Measurements from ENCODE around the gene ANKFN1. TPM values are rescaled to one million over a fixed set of nuclear protein-coding genes. Genes with fewer than 3 reads are reported as not detected.

Gene ANKFN1
- total and polyA plus RNA-seq, 2 of the 13 experiments (the other 11 are each of a cell fraction or from before 2014, with no cell fraction given), result not detected

GRCh38 chr17:56436142-56436541, 282.9 kb downstream of the ANKFN1 start:
- CTCF ChIA-PET (ENCODE audit: low intra/inter-chr PET ratio, low total read pairs), result no interaction called here
- POLR2A ChIA-PET, result no interaction called here
- no peak for DNase-seq (ENCODE audit: low spot score)

GRCh38 chr17:56440419-56440818, 287.1 kb downstream of the ANKFN1 start:
- H3K36me3 ChIP-seq (replicated peaks in 1 of 2; ENCODE audit: control insufficient read depth in 1 of 2, insufficient read depth in 2 of 2, low read length in 2 of 2), result no peaks in the 10 kb centered on the region
- DNase-seq (ENCODE audit: low spot score), result no peak
- FAIRE-seq, result no peak
- no peaks in the 10 kb centered on the region for H3K27me3 ChIP-seq (ENCODE audit: control insufficient read depth in 1 of 2, insufficient read depth in 2 of 2, low read length in 2 of 2)
- H2AFZ ChIP-seq (ENCODE audit: low read length), result no peak overlapping the region
- ChIA-PET CTCF (ENCODE audit: low intra/inter-chr PET ratio, low total read pairs) (no interaction called here), POLR2A (no interaction called here)
- H4K20me1 ChIP-seq (ENCODE audit: insufficient read depth, low read length), result no peaks in the 10 kb centered on the region
- H3K9me3 ChIP-seq (ENCODE audit: low read length), result no peaks in the 10 kb centered on the region
- H3K27ac ChIP-seq (ENCODE audit: extremely low read length, insufficient read depth, low read length), result no peak overlapping the region
- intact Hi-C loops (cut with micrococcal nuclease; ENCODE audit: unreplicated experiment), result no loop called here
- in situ Hi-C loops (cut with HindIII; ENCODE audit: extremely low pct_ligation_motif_present, low pct_unique_long_range_greater_than_20kb), result no loop called here
- no peak overlapping the region for H3K9ac ChIP-seq (ENCODE audit: insufficient read depth, low read depth, low read length)
- BruUV-seq (replicated peaks), result no TSS peak
- H3K4me3 ChIP-seq (replicated peaks in 1 of 3; ENCODE audit: insufficient read depth in 1 of 3, low read depth in 2 of 3, low read length in 3 of 3), result no peak overlapping the region
- no peaks in the 10 kb centered on the region for H3K79me2 ChIP-seq (ENCODE audit: insufficient read depth, low read length)
- no peaks in the 10 kb centered on the region for H3K4me1 ChIP-seq (ENCODE audit: insufficient read depth, low read length)
- H3K4me2 ChIP-seq (ENCODE audit: low read depth, low read length), result no peak overlapping the region
- no peak for ATAC-seq
- 2% methylated on average over 2 of the region's 2 CpGs for WGBS (ENCODE audit: low lambda C conversion rate)
- TF ChIP-seq HDAC6 (IDR thresholded peaks at IDR 0.05; ENCODE audit: low read depth, low read length) (no peak), TMF1 (CRISPR knock-in tag; IDR thresholded peaks at IDR 0.05; ENCODE audit: low read depth) (no peak), NFE2 (CRISPR knock-in tag; IDR thresholded peaks at IDR 0.05) (no peak), HINFP (CRISPR knock-in tag; IDR thresholded peaks at IDR 0.05; ENCODE audit: low read depth) (no peak), U2AF2 (IDR thresholded peaks at IDR 0.05; ENCODE audit: low read depth, low read length) (no peak), CREBL2 (CRISPR knock-in tag; IDR thresholded peaks at IDR 0.05; ENCODE audit: borderline replicate concordance) (no peak), MIER3 (CRISPR knock-in tag; IDR thresholded peaks at IDR 0.05; ENCODE audit: borderline replicate concordance) (no peak), TERF1 (CRISPR knock-in tag; IDR thresholded peaks at IDR 0.05) (no peak), CHD2 (IDR thresholded peaks at IDR 0.05; ENCODE audit: low read depth, low read length) (no peak), SIX1 (CRISPR knock-in tag; IDR thresholded peaks at IDR 0.05; ENCODE audit: borderline replicate concordance) (no peak), NFE2L2 (IDR thresholded peaks at IDR 0.05; ENCODE audit: low read length) (no peak), ETV5 (CRISPR knock-in tag; IDR thresholded peaks at IDR 0.05; ENCODE audit: borderline replicate concordance) (no peak), MXD1 (CRISPR knock-in tag; IDR thresholded peaks at IDR 0.05) (no peak)

More at GRCh38 chr17:56436142-56436541, 282.9 kb downstream of the ANKFN1 start:
- WGBS (ENCODE audit: low lambda C conversion rate), result 45% methylated on average over 4 of the region's 4 CpGs
- in situ Hi-C loops (cut with HindIII; ENCODE audit: extremely low pct_ligation_motif_present, low pct_unique_long_range_greater_than_20kb), result no loop called here
- H3K4me2 ChIP-seq (ENCODE audit: low read depth, low read length), result no peak overlapping the region
- H4K20me1 ChIP-seq (ENCODE audit: insufficient read depth, low read length), result no peaks in the 10 kb centered on the region
- no peaks in the 10 kb centered on the region for H3K79me2 ChIP-seq (ENCODE audit: insufficient read depth, low read length)
- no peak overlapping the region for H3K9ac ChIP-seq (ENCODE audit: insufficient read depth, low read depth, low read length)
- intact Hi-C loops (cut with micrococcal nuclease; ENCODE audit: unreplicated experiment), result no loop called here
- no peaks in the 10 kb centered on the region for H3K4me1 ChIP-seq (ENCODE audit: insufficient read depth, low read length)
- no peak for TF ChIP-seq HOXA3 (CRISPR knock-in tag; IDR thresholded peaks at IDR 0.05)
- TF ChIP-seq CEBPG (CRISPR knock-in tag; IDR thresholded peaks at IDR 0.05), result 0 out of 2 replicates have a peak, but pooled peaks have one; percentile 32
- no peak for TF ChIP-seq IRF1 (CRISPR knock-in tag; IDR thresholded peaks at IDR 0.05; ENCODE audit: low read depth)
- TF ChIP-seq CEBPB (IDR thresholded peaks at IDR 0.05; ENCODE audit: borderline replicate concordance, low read depth, low read length), result peak; percentile 90
- H2AFZ ChIP-seq (ENCODE audit: low read length), result no peak overlapping the region
- no peaks in the 10 kb centered on the region for H3K36me3 ChIP-seq (replicated peaks in 1 of 2; ENCODE audit: control insufficient read depth in 1 of 2, insufficient read depth in 2 of 2, low read length in 2 of 2)
- FAIRE-seq (no peak), ATAC-seq (no peak)
- H3K4me3 ChIP-seq (replicated peaks in 1 of 3; ENCODE audit: insufficient read depth in 1 of 3, low read depth in 2 of 3, low read length in 3 of 3), result no peak overlapping the region
- BruUV-seq (replicated peaks), result no TSS peak
- H3K27ac ChIP-seq (ENCODE audit: extremely low read length, insufficient read depth, low read length), result no peak overlapping the region
- H3K27me3 ChIP-seq (ENCODE audit: control insufficient read depth in 1 of 2, insufficient read depth in 2 of 2, low read length in 2 of 2), result 0 out of 5 replicates have a peak, but pooled peaks cover 0 to 7% of the 10 kb centered on the region in 2 experiments
- no peaks in the 10 kb centered on the region for H3K9me3 ChIP-seq (ENCODE audit: low read length)

Data from HepG2 (cell line).